CD4-positive, alpha-beta memory T cell (primary cell): ENCODE measurements around the gene NLRC3. TPM values are rescaled to one million over a fixed set of nuclear protein-coding genes. Genes with fewer than 3 reads are reported as not detected.

Experiments used
- CTCF ChIA-PET: fragments of 350-600 bp; sonication (Branson Sonifier 250); formaldehyde crosslinking; loops from one replicate; lab custom pipeline; 2021; ENCODE audit warnings: inconsistent platforms; ENCODE audit not compliant: partially characterized antibody; lab: Charles Lee
- POLR2A ChIA-PET: fragments of 350-600 bp; sonication (Branson Sonifier 250); formaldehyde crosslinking; loops from one replicate; lab custom pipeline; 2021; ENCODE audit not compliant: partially characterized antibody; lab: Charles Lee
- DNase-seq, 5 donors: peaks; one replicate each; pipeline versions ENCODE4 v3.0.0 to v3.0.0-alpha.2; 2020 to 2022; ENCODE audit warnings: mixed read lengths in 1 of 5
- H3K27ac ChIP-seq: one replicate; pipeline ENCODE4 v1.7.0; 2013; ENCODE audit warnings: low read depth, low read length
- H3K27me3 ChIP-seq: 2 replicates; pipeline ENCODE4 v1.7.0; 2013; ENCODE audit warnings: mild to moderate bottlenecking, low read length, moderate library complexity; ENCODE audit not compliant: insufficient read depth
- H3K36me3 ChIP-seq: 2 replicates; pipeline ENCODE4 v1.7.0; 2013; ENCODE audit warnings: mild to moderate bottlenecking, low read length, moderate library complexity; ENCODE audit not compliant: insufficient read depth
- H3K4me1 ChIP-seq: 2 replicates; pipeline ENCODE4 v1.7.0; 2013; ENCODE audit warnings: mild to moderate bottlenecking, low read length, moderate library complexity; ENCODE audit not compliant: insufficient read depth
- H3K4me3 ChIP-seq, 2 donors: one replicate each; pipeline ENCODE4 v1.7.0; 2013; ENCODE audit warnings: low read length in 2 of 2, mild to moderate bottlenecking in 1 of 2
- H3K9me3 ChIP-seq, 2 donors: one replicate each; pipeline ENCODE4 v1.7.0; 2013; ENCODE audit warnings: low read length in 2 of 2, control low read depth in 1 of 2; ENCODE audit not compliant: control insufficient read depth in 1 of 2
- H3K27ac Mint-ChIP-seq, 7 donors: one replicate each; pipeline ENCODE4 v1.8.0; 2020 to 2021; ENCODE audit warnings: mixed read lengths in 7 of 7, mild to moderate bottlenecking in 6 of 7, inconsistent platforms in 3 of 7, moderate library complexity in 3 of 7
- H3K27me3 Mint-ChIP-seq, 2 donors: one replicate each; pipeline ENCODE4 v1.8.0; 2020 to 2021; ENCODE audit warnings: mixed read lengths in 2 of 2
- H3K36me3 Mint-ChIP-seq, 2 donors: one replicate each; pipeline ENCODE4 v1.8.0; 2020 to 2021; ENCODE audit warnings: mixed read lengths in 2 of 2, inconsistent platforms in 1 of 2, mild to moderate bottlenecking in 1 of 2
- H3K4me1 Mint-ChIP-seq, 4 donors: one replicate each; pipeline ENCODE4 v1.8.0; 2020 to 2021; ENCODE audit warnings: mixed read lengths in 4 of 4, mild to moderate bottlenecking in 1 of 4
- H3K4me3 Mint-ChIP-seq, 8 donors: one replicate each; pipeline ENCODE4 v1.8.0; 2020 to 2021; ENCODE audit warnings: mixed read lengths in 8 of 8, mild to moderate bottlenecking in 7 of 8, moderate library complexity in 6 of 8, inconsistent platforms in 3 of 8
- H3K9me3 Mint-ChIP-seq, 8 donors: one replicate each; pipeline ENCODE4 v1.8.0; 2020 to 2021; ENCODE audit warnings: mixed read lengths in 8 of 8, mild to moderate bottlenecking in 5 of 8, inconsistent platforms in 3 of 8, moderate library complexity in 1 of 8
- intact Hi-C: fragments of 100-400 bp; cut with micrococcal nuclease; formaldehyde crosslinking; loops from one replicate; pipeline ENCODE4 v1.15.1; 2023
- polyA plus RNA-seq, 2 donors: library from polyadenylated mRNA; unstranded; fragments of 300-500 nt; fragmentation: Illumina TruSeq; gene quantifications; one replicate each; pipeline ENCODE4 v1.2.3, GENCODE V29; 2021
- total RNA-seq, 2 experiments: library from RNA; stranded (reverse); gene quantifications; one replicate each; pipeline ENCODE4 v1.2.3, GENCODE V29; 2021

NLRC3 gene
- total and polyA plus RNA-seq, 4 experiments from 2014 or later = 13.1 to 111 (median 75.0) TPM

- no peak overlapping the region for H3K4me3 Mint-ChIP-seq
- ChIA-PET POLR2A (interaction anchor here (1.4 kb wide), 1 partner anchor 25 kb away, joined by 3 read pairs; no protein-coding TSS in a partner anchor), CTCF (no interaction called here)
- no peaks in the 10 kb centered on the region for H3K4me1 ChIP-seq
- H3K27ac ChIP-seq = no peak overlapping the region
- H3K9me3 ChIP-seq = no peaks in the 10 kb centered on the region
- H3K4me1 Mint-ChIP-seq = peaks cover 0 to 2% (median 0%) of the 10 kb centered on the region in 4 donors
- H3K36me3 ChIP-seq = peaks cover 4% of the 10 kb centered on the region
- intact Hi-C loops = no loop called here
- H3K27me3 ChIP-seq = no peaks in the 10 kb centered on the region
- H3K27me3 Mint-ChIP-seq = no peaks in the 10 kb centered on the region
- no peak overlapping the region for H3K27ac Mint-ChIP-seq
- DNase-seq = no peak
- H3K9me3 Mint-ChIP-seq = no peaks in the 10 kb centered on the region
- no peak overlapping the region for H3K4me3 ChIP-seq
- peaks cover 11 to 12% of the 10 kb centered on the region in 2 donors for H3K36me3 Mint-ChIP-seq
Measured at GRCh38 chr16:3598236-3598635, 21.0 kb upstream of the NLRC3 start.

- Histone ChIP-seq H3K36me3 (peaks cover 3% of the 10 kb centered on the region), H3K4me3 (no peak overlapping the region), H3K9me3 (no peaks in the 10 kb centered on the region), H3K27me3 (no peaks in the 10 kb centered on the region), H3K4me1 (no peaks in the 10 kb centered on the region), H3K27ac (no peak overlapping the region)
- H3K27me3 Mint-ChIP-seq = no peaks in the 10 kb centered on the region
- H3K9me3 Mint-ChIP-seq = no peaks in the 10 kb centered on the region
- no peak overlapping the region for H3K4me3 Mint-ChIP-seq
- H3K4me1 Mint-ChIP-seq = peaks cover 0 to 2% (median 0%) of the 10 kb centered on the region in 4 donors
- DNase-seq = no peak
- intact Hi-C loops = no loop called here
- POLR2A ChIA-PET = no interaction called here
- H3K36me3 Mint-ChIP-seq = peaks cover 10 to 11% of the 10 kb centered on the region in 2 donors
- no peak overlapping the region for H3K27ac Mint-ChIP-seq
- CTCF ChIA-PET = no interaction called here
Measured at GRCh38 chr16:3597676-3598075, 20.5 kb upstream of the NLRC3 start.

GRCh38 chr16:3597226-3597625, 20.0 kb upstream of the NLRC3 start:
- ChIA-PET CTCF (no interaction called here), POLR2A (no interaction called here)
- H3K4me3 ChIP-seq = no peak overlapping the region
- Mint-ChIP-seq H3K27ac (no peak overlapping the region), H3K4me3 (no peak overlapping the region), H3K36me3 (peaks cover 10 to 11% of the 10 kb centered on the region in 2 donors), H3K27me3 (no peaks in the 10 kb centered on the region), H3K9me3 (no peaks in the 10 kb centered on the region), H3K4me1 (peaks cover 0 to 2% (median 0%) of the 10 kb centered on the region in 4 donors)
- no peak overlapping the region for H3K27ac ChIP-seq
- H3K4me1 ChIP-seq = no peaks in the 10 kb centered on the region
- no peak for DNase-seq
- H3K9me3 ChIP-seq = no peaks in the 10 kb centered on the region
- no peaks in the 10 kb centered on the region for H3K36me3 ChIP-seq
- intact Hi-C loops = no loop called here
- H3K27me3 ChIP-seq = no peaks in the 10 kb centered on the region

- intact Hi-C loops = no loop called here
Measured at GRCh38 chr16:3596101-3596861, 19.1 kb upstream of the NLRC3 start.

GRCh38 chr16:3595521-3596021, 18.4 kb upstream of the NLRC3 start:
- no peaks in the 10 kb centered on the region for H3K9me3 ChIP-seq
- H3K4me3 ChIP-seq = no peak overlapping the region
- DNase-seq = no peak
- H3K4me3 Mint-ChIP-seq = no peak overlapping the region
- ChIA-PET POLR2A (no interaction called here), CTCF (no interaction called here)
- peaks cover 7% of the 10 kb centered on the region in 2 donors for H3K36me3 Mint-ChIP-seq
- no peaks in the 10 kb centered on the region for H3K9me3 Mint-ChIP-seq
- no peaks in the 10 kb centered on the region for H3K27me3 ChIP-seq
- intact Hi-C loops = no loop called here
- H3K4me1 Mint-ChIP-seq = no peaks in the 10 kb centered on the region
- H3K27ac ChIP-seq = no peak overlapping the region
- peaks cover 4% of the 10 kb centered on the region for H3K36me3 ChIP-seq
- no peaks in the 10 kb centered on the region for H3K27me3 Mint-ChIP-seq
- H3K27ac Mint-ChIP-seq = no peak overlapping the region
- no peaks in the 10 kb centered on the region for H3K4me1 ChIP-seq

More at GRCh38 chr16:3596101-3596861, 19.1 kb upstream of the NLRC3 start:
- no peak overlapping the region for H3K27ac ChIP-seq
- peaks cover 1% of the 10 kb centered on the region for H3K36me3 ChIP-seq
- Mint-ChIP-seq H3K9me3 (no peaks in the 10 kb centered on the region), H3K4me1 (peaks cover 0 to under 1% (median 0%) of the 10 kb centered on the region in 4 donors), H3K27me3 (no peaks in the 10 kb centered on the region), H3K27ac (no peak overlapping the region), H3K4me3 (no peak overlapping the region), H3K36me3 (peaks cover 5 to 6% of the 10 kb centered on the region in 2 donors)
- no peak for DNase-seq
- no peaks in the 10 kb centered on the region for H3K9me3 ChIP-seq
- ChIA-PET CTCF (no interaction called here), POLR2A (no interaction called here)
- no peak overlapping the region for H3K4me3 ChIP-seq
- H3K27me3 ChIP-seq = no peaks in the 10 kb centered on the region
- H3K4me1 ChIP-seq = no peaks in the 10 kb centered on the region

- no peak overlapping the region for H3K4me3 ChIP-seq
- no peaks in the 10 kb centered on the region for H3K9me3 ChIP-seq
- H3K4me1 Mint-ChIP-seq = no peaks in the 10 kb centered on the region
- H3K27me3 Mint-ChIP-seq = no peaks in the 10 kb centered on the region
- H3K36me3 Mint-ChIP-seq = peaks cover 7% of the 10 kb centered on the region in 2 donors
- H3K27ac ChIP-seq = no peak overlapping the region
- intact Hi-C loops = no loop called here
- H3K36me3 ChIP-seq = peaks cover 4% of the 10 kb centered on the region
- H3K27ac Mint-ChIP-seq = no peak overlapping the region
- H3K9me3 Mint-ChIP-seq = no peaks in the 10 kb centered on the region
- no peaks in the 10 kb centered on the region for H3K4me1 ChIP-seq
- CTCF ChIA-PET = no interaction called here
- H3K4me3 Mint-ChIP-seq = no peak overlapping the region
- no peak for DNase-seq
- POLR2A ChIA-PET = no interaction called here
- no peaks in the 10 kb centered on the region for H3K27me3 ChIP-seq
Measured at GRCh38 chr16:3595110-3595486, 17.9 kb upstream of the NLRC3 start.

- H3K36me3 Mint-ChIP-seq = peaks cover 7% of the 10 kb centered on the region in 2 donors
- no peak overlapping the region for H3K27ac ChIP-seq
- no peaks in the 10 kb centered on the region for H3K27me3 Mint-ChIP-seq
- no peak overlapping the region for H3K4me3 ChIP-seq
- no peak overlapping the region for H3K4me3 Mint-ChIP-seq
- intact Hi-C loops = no loop called here
- H3K9me3 Mint-ChIP-seq = no peaks in the 10 kb centered on the region
- H3K4me1 Mint-ChIP-seq = no peaks in the 10 kb centered on the region
- no peaks in the 10 kb centered on the region for H3K4me1 ChIP-seq
- peaks cover 4% of the 10 kb centered on the region for H3K36me3 ChIP-seq
- ChIA-PET CTCF (interaction anchor here (0.6 kb wide), 1 partner anchor 25 kb away, joined by 3 read pairs; no protein-coding TSS in a partner anchor), POLR2A (no interaction called here)
- no peak for DNase-seq
- no peaks in the 10 kb centered on the region for H3K27me3 ChIP-seq
- H3K9me3 ChIP-seq = no peaks in the 10 kb centered on the region
- no peak overlapping the region for H3K27ac Mint-ChIP-seq
Measured at GRCh38 chr16:3594316-3595109, 17.3 kb upstream of the NLRC3 start.
